Keratinocyte (primary cell): Measurements from ENCODE around the gene PALMD. TPM values are rescaled to one million over a fixed set of nuclear protein-coding genes. Genes with fewer than 3 reads are reported as not detected.

Experiments used
- DNase-seq: peaks from one replicate; pipeline ENCODE4 v3.0.0-alpha.2; 2011; ENCODE audit warnings: low read depth, missing footprints, low spot score
- FAIRE-seq: peaks from 2 replicates; lab custom pipeline; 2011; peaks lifted over from hg19 to GRCh38; lab: Jason Lieb, UNC
- H2AFZ ChIP-seq: 2 replicates; pipeline ENCODE4 v1.6.0; 2012; ENCODE audit warnings: low read length, control low read depth, inconsistent platforms; ENCODE audit not compliant: control insufficient read depth
- H3K27ac ChIP-seq: 2 replicates; pipeline ENCODE4 v1.5.1; 2011; ENCODE audit warnings: low read length; ENCODE audit not compliant: control insufficient read depth, insufficient read depth
- H3K27me3 ChIP-seq: 3 replicates; pipeline ENCODE4 v1.6.0; 2011; ENCODE audit warnings: low read length; ENCODE audit not compliant: control insufficient read depth, insufficient read depth; ENCODE audit errors: extremely low read depth
- H3K36me3 ChIP-seq, 2 experiments: 2 replicates in 1 of 2; 3 replicates in 1 of 2; pipeline ENCODE4 v1.5.1; 2011; ENCODE audit warnings: low read length in 2 of 2, mild to moderate bottlenecking in 1 of 2; ENCODE audit not compliant: control insufficient read depth in 2 of 2, insufficient read depth in 2 of 2; ENCODE audit errors: extremely low read depth in 1 of 2
- H3K4me1 ChIP-seq: 3 replicates; pipeline ENCODE4 v1.5.1; 2011; ENCODE audit warnings: low read length; ENCODE audit not compliant: control insufficient read depth, insufficient read depth; ENCODE audit errors: extremely low read depth
- H3K4me2 ChIP-seq: 3 replicates; pipeline ENCODE4 v1.6.0; 2011; ENCODE audit warnings: low read depth, low read length; ENCODE audit not compliant: control insufficient read depth, insufficient read depth; ENCODE audit errors: extremely low read depth
- H3K4me3 ChIP-seq, 3 experiments: fragments of 200-600 bp in 1 of 3; sonication (generic) in 1 of 3; 2 replicates in 2 of 3; 3 replicates in 1 of 3; pipeline ENCODE4 v1.5.1; 2011 to 2016; ENCODE audit warnings: low read length in 3 of 3, mild to moderate bottlenecking in 3 of 3, control low read depth in 2 of 3, inconsistent platforms in 1 of 3, low read depth in 1 of 3, mixed read lengths in 1 of 3, mixed run types in 1 of 3, moderate library complexity in 1 of 3; ENCODE audit not compliant: control insufficient read depth in 2 of 3, insufficient read depth in 2 of 3; ENCODE audit errors: extremely low read depth in 1 of 3
- H3K79me2 ChIP-seq: 2 replicates; pipeline ENCODE4 v1.6.0; 2012; ENCODE audit warnings: low read length; ENCODE audit not compliant: control insufficient read depth, insufficient read depth
- H3K9ac ChIP-seq: 3 replicates; pipeline ENCODE4 v1.6.0; 2011; ENCODE audit warnings: low read length; ENCODE audit not compliant: control insufficient read depth, insufficient read depth; ENCODE audit errors: extremely low read depth
- H3K9me1 ChIP-seq: 3 replicates; pipeline ENCODE4 v1.6.0; 2011; ENCODE audit warnings: low read length; ENCODE audit not compliant: control insufficient read depth, insufficient read depth; ENCODE audit errors: extremely low read depth
- H3K9me3 ChIP-seq: 2 replicates; pipeline ENCODE4 v1.5.1; 2012; ENCODE audit warnings: low read depth, low read length; ENCODE audit not compliant: control insufficient read depth
- H4K20me1 ChIP-seq: 3 replicates; pipeline ENCODE4 v1.6.0; 2011; ENCODE audit warnings: low read length; ENCODE audit not compliant: control insufficient read depth, insufficient read depth; ENCODE audit errors: extremely low read depth
- CTCF ChIP-seq, 3 experiments: IDR thresholded peaks in 1 of 3; conservative IDR thresholded peaks in 1 of 3; optimal IDR thresholded peaks in 1 of 3; 2 replicates in 2 of 3; 3 replicates in 1 of 3; pipeline versions ENCODE3 to v1.5.1; 2011; ENCODE audit warnings: low read length in 3 of 3, mild to moderate bottlenecking in 3 of 3, moderate library complexity in 2 of 3, control low read depth in 1 of 3, inconsistent platforms in 1 of 3; ENCODE audit not compliant: insufficient read depth in 2 of 3; ENCODE audit errors: extremely low read depth in 1 of 3
- EZH2 ChIP-seq: IDR thresholded peaks from one replicate; pipeline ENCODE4 v1.6.1; 2012; ENCODE audit warnings: inconsistent platforms, mild to moderate bottlenecking, low read length, moderate library complexity
- dilution Hi-C: fragments of 300-500 bp; cut with MboI; formaldehyde crosslinking; loops from one replicate; pipeline ENCODE4 v1.7.0; 2020; ENCODE audit warnings: low sequenced_read_pairs; ENCODE audit not compliant: extremely low pct_ligation_motif_present
- polyA plus RNA-seq, 5 experiments: library from polyadenylated mRNA; depleted of rRNA in 3 of 5; stranded (reverse) in 3 of 5; stranded (forward) in 1 of 5; unstranded in 1 of 5; fragments of >200 nt; gene quantifications; 1 replicate in 1 of 5; 2 replicates in 3 of 5; 3 replicates in 1 of 5; pipeline versions ENCODE4 v1.2.1 to v1.2.3, GENCODE V29; 2011 to 2012; ENCODE audit warnings: missing spikeins in 2 of 5, low read depth in 1 of 5, low replicate concordance in 1 of 5

PALMD gene
- polyA plus RNA-seq, 1 donor (not counting 4 experiments of a cell fraction or from before 2014, with no cell fraction given) = 6.8 TPM

GRCh38 chr1:99672038-99672437, 26.1 kb downstream of the PALMD start:
- H3K9me1 ChIP-seq = no peaks in the 10 kb centered on the region

DNA sequence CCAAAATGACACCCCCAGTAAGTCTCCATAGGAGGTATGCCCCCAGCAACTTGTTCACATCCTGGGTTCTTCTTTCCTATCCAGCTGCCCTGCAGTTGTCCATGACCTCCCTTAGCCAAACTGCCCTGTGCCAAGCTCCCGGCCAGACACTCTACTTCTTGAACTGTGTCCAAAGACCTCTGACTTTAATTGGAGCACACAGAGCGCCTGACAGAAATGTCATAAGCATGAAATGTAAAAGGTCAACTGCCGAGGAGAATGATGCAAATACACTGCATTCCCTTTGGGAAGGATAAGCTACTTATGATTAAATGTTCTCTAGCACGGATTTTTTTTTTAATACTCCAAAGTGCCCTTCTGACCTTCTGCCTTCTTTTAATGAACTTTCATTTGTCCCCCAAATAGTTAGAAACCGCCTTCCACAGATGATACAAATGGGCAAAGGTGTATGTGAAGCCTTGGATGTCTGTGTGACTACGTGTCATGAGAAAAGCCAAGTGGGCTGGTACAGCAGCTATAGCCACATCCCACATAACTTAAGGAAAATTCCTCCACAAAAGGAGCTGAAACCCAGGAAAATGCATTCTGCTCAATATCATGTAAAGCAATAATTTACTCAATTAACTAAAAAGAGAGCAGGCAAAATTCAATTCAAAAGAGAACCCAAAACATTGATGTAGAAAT, 26.8 kb downstream of the PALMD start:
- no peak overlapping the region for H3K27ac ChIP-seq

More at GRCh38 chr1:99672038-99672437, 26.1 kb downstream of the PALMD start:
- no peak overlapping the region for H3K4me3 ChIP-seq
- no peaks in the 10 kb centered on the region for H3K4me1 ChIP-seq
- no peak overlapping the region for H3K27ac ChIP-seq
- no peaks in the 10 kb centered on the region for H3K79me2 ChIP-seq
- no peak overlapping the region for H3K9ac ChIP-seq
- dilution Hi-C loops = no loop called here
- H3K27me3 ChIP-seq = no peaks in the 10 kb centered on the region
- H3K4me2 ChIP-seq = no peak overlapping the region
- H2AFZ ChIP-seq = no peak overlapping the region
- no peaks in the 10 kb centered on the region for H3K36me3 ChIP-seq
- TF ChIP-seq EZH2 (no peak), CTCF (optimal IDR thresholded peaks at IDR 0.05 in 1 of 3, IDR thresholded peaks at IDR 0.05 in 1 of 3, conservative IDR thresholded peaks at IDR 0.05 in 1 of 3; ENCODE audit: extremely low read depth in 1 of 3, insufficient read depth in 2 of 3, low read length in 3 of 3) (no peak)
- DNase-seq (no peak), FAIRE-seq (no peak)
- H3K9me3 ChIP-seq = no peaks in the 10 kb centered on the region
- no peaks in the 10 kb centered on the region for H4K20me1 ChIP-seq

More for the DNA sequence above, 26.8 kb downstream of the PALMD start:
- H3K4me3 ChIP-seq = no peak overlapping the region
- H3K27me3 ChIP-seq = no peaks in the 10 kb centered on the region
- no peak for FAIRE-seq
- H4K20me1 ChIP-seq = no peaks in the 10 kb centered on the region
- no peaks in the 10 kb centered on the region for H3K9me3 ChIP-seq
- no peaks in the 10 kb centered on the region for H3K79me2 ChIP-seq
- dilution Hi-C loops = no loop called here
- no peak for DNase-seq
- H3K9me1 ChIP-seq = no peaks in the 10 kb centered on the region
- no peak overlapping the region for H3K9ac ChIP-seq
- no peak overlapping the region for H2AFZ ChIP-seq
- no peaks in the 10 kb centered on the region for H3K36me3 ChIP-seq
- no peak overlapping the region for H3K4me2 ChIP-seq
- no peaks in the 10 kb centered on the region for H3K4me1 ChIP-seq
- no peak for TF ChIP-seq EZH2
- TF ChIP-seq CTCF (optimal IDR thresholded peaks at IDR 0.05 in 1 of 3, IDR thresholded peaks at IDR 0.05 in 1 of 3, conservative IDR thresholded peaks at IDR 0.05 in 1 of 3; ENCODE audit: extremely low read depth in 1 of 3, insufficient read depth in 2 of 3, low read length in 3 of 3) = no peak
